ENCODE results near the gene MSL1.

- TF ChIP-seq CTCF (IDR thresholded peaks at IDR 0.05; ENCODE audit: poor library complexity, severe bottlenecking) (no peak), TAF1 (IDR thresholded peaks at IDR 0.05; ENCODE audit: low read depth) (no peak)
Observed at GRCh38 chr17:40159456-40159855, 37.7 kb downstream of the MSL1 start.
